Fibroblast of lung (primary cell): Measurements from ENCODE around the gene SMARCD1. TPM values are rescaled to one million over a fixed set of nuclear protein-coding genes. Genes with fewer than 3 reads are reported as not detected.

Experiments
- DNase-seq, 2 donors: peaks; one replicate each; pipeline versions ENCODE4 v3.0.0 to v3.0.0-alpha.2; 2010; ENCODE audit warnings: low read depth in 2 of 2
- H2AFZ ChIP-seq: 2 replicates; pipeline ENCODE4 v1.5.1; 2012; ENCODE audit warnings: low read length, control low read depth, inconsistent platforms
- H3K27ac ChIP-seq: 2 replicates; pipeline ENCODE4 v1.5.1; 2011; ENCODE audit warnings: low read length, control low read depth; ENCODE audit not compliant: insufficient read depth
- H3K27me3 ChIP-seq: 2 replicates; pipeline ENCODE4 v1.5.1; 2011; ENCODE audit warnings: mild to moderate bottlenecking, low read length; ENCODE audit not compliant: control insufficient read depth, insufficient read depth
- H3K36me3 ChIP-seq: 2 replicates; pipeline ENCODE4 v1.5.1; 2011; ENCODE audit warnings: low read length; ENCODE audit not compliant: control insufficient read depth, insufficient read depth
- H3K4me1 ChIP-seq: 2 replicates; pipeline ENCODE4 v1.5.1; 2011; ENCODE audit warnings: low read length; ENCODE audit not compliant: control insufficient read depth, insufficient read depth; ENCODE audit errors: extremely low read depth
- H3K4me2 ChIP-seq: 2 replicates; pipeline ENCODE4 v1.5.1; 2011; ENCODE audit warnings: low read length, control low read depth; ENCODE audit not compliant: insufficient read depth; ENCODE audit errors: extremely low read depth
- H3K4me3 ChIP-seq, 4 experiments: fragments of 200-600 bp in 1 of 4; sonication (generic) in 1 of 4; replicated peaks in 1 of 4; 2 replicates each; pipeline ENCODE4 v1.5.1; 2011 to 2016; ENCODE audit warnings: low read length in 4 of 4, low read depth in 3 of 4, mild to moderate bottlenecking in 3 of 4, control low read depth in 2 of 4, inconsistent platforms in 1 of 4, mixed read lengths in 1 of 4; ENCODE audit not compliant: insufficient read depth in 1 of 4; ENCODE audit errors: control extremely low read depth in 1 of 4
- H3K79me2 ChIP-seq: 2 replicates; pipeline ENCODE4 v1.5.1; 2012; ENCODE audit warnings: mild to moderate bottlenecking, low read length, inconsistent platforms; ENCODE audit not compliant: control insufficient read depth, insufficient read depth
- H3K9ac ChIP-seq: 2 replicates; pipeline ENCODE4 v1.5.1; 2011; ENCODE audit warnings: mild to moderate bottlenecking, low read length, control low read depth; ENCODE audit not compliant: insufficient read depth
- H3K9me3 ChIP-seq: 2 replicates; pipeline ENCODE4 v1.5.1; 2012; ENCODE audit warnings: low read depth, low read length; ENCODE audit not compliant: control insufficient read depth, insufficient read depth
- H4K20me1 ChIP-seq: 2 replicates; pipeline ENCODE4 v1.5.1; 2011; ENCODE audit warnings: low read length; ENCODE audit not compliant: control insufficient read depth, insufficient read depth; ENCODE audit errors: extremely low read depth
- EZH2 ChIP-seq: IDR thresholded peaks from 2 replicates; pipeline ENCODE4 v1.5.1; 2012; ENCODE audit warnings: low read length, control low read depth, mild to moderate bottlenecking; ENCODE audit errors: missing control alignments
- polyA plus RNA-seq, 2 donors: library from polyadenylated mRNA; depleted of rRNA in 1 of 2; stranded (reverse) in 1 of 2; unstranded in 1 of 2; fragments of >200 nt; gene quantifications; 2 replicates each; pipeline ENCODE4 v1.2.1, GENCODE V29; 2011 to 2012; ENCODE audit warnings: missing spikeins in 1 of 2
- total RNA-seq: library from RNA; depleted of rRNA; stranded (reverse); fragments of >200 nt; gene quantifications from 2 replicates; pipeline ENCODE4 v1.2.1, GENCODE V29; 2014
- TF ChIP-seq, protein P1 (sequence below), 2 donors: IDR thresholded peaks in 1 of 2; conservative IDR thresholded peaks in 1 of 2; 1 replicate in 1 of 2; 2 replicates in 1 of 2; pipeline ENCODE4 v1.5.1; 2011 to 2012; ENCODE audit warnings: low read length in 2 of 2, control low read depth in 1 of 2, inconsistent platforms in 1 of 2, low read depth in 1 of 2, mild to moderate bottlenecking in 1 of 2

Gene SMARCD1
- total and polyA plus RNA-seq, 2 donors (not counting 1 experiment from before 2014, with no cell fraction given) = 30.5 to 34.3 TPM

DNA sequence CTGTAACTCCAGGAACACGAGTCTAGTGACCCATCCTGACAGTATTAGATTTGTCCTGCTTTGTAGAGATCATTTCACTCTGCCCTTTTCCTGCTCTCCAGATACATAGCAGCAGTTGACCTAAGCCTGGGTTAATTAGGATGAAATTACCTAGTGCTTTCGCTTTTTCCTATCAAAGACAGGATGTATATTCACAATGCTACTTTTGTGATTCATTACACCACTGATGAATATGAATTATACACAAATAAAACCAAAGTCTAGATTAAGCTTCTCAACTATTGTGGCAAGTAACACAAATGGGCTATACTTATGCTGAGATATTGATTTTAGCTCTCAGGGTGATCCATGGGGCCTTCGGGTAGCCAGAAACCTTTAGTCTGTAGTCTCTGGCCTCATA lies 64.2 kb downstream of the SMARCD1 start:
- Histone ChIP-seq H3K9me3 (no peaks in the 10 kb centered on the region), H3K4me3 (no peak overlapping the region), H3K4me1 (no peaks in the 10 kb centered on the region), H3K27me3 (no peaks in the 10 kb centered on the region), H3K27ac (no peak overlapping the region), H3K36me3 (no peaks in the 10 kb centered on the region), H3K79me2 (peaks cover 2% of the 10 kb centered on the region), H3K4me2 (no peak overlapping the region), H3K9ac (no peak overlapping the region), H2AFZ (no peak overlapping the region), H4K20me1 (no peaks in the 10 kb centered on the region)
- no peak for TF ChIP-seq EZH2
- TF ChIP-seq, protein P1, sequence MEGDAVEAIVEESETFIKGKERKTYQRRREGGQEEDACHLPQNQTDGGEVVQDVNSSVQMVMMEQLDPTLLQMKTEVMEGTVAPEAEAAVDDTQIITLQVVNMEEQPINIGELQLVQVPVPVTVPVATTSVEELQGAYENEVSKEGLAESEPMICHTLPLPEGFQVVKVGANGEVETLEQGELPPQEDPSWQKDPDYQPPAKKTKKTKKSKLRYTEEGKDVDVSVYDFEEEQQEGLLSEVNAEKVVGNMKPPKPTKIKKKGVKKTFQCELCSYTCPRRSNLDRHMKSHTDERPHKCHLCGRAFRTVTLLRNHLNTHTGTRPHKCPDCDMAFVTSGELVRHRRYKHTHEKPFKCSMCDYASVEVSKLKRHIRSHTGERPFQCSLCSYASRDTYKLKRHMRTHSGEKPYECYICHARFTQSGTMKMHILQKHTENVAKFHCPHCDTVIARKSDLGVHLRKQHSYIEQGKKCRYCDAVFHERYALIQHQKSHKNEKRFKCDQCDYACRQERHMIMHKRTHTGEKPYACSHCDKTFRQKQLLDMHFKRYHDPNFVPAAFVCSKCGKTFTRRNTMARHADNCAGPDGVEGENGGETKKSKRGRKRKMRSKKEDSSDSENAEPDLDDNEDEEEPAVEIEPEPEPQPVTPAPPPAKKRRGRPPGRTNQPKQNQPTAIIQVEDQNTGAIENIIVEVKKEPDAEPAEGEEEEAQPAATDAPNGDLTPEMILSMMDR (conservative IDR thresholded peaks at IDR 0.05 in 1 of 2, IDR thresholded peaks at IDR 0.05 in 1 of 2; ENCODE audit: low read depth in 1 of 2, low read length in 2 of 2) = no peak
- no peak for DNase-seq

Other genes starting within 250 kb of the SMARCD1 start
- gene BCDIN3D, start 242.2 kb upstream of the SMARCD1 start, total RNA-seq = 4.5 and 7.2 TPM in 2 replicates
- gene BCDIN3D, start 242.2 kb upstream of the SMARCD1 start, polyA plus RNA-seq = 2.5 and 3.2 TPM in 2 replicates
- 0.50 and 3.6 TPM in 2 replicates for gene FAIM2, start 181.4 kb upstream of the SMARCD1 start, total RNA-seq
- 1.00 and 7.3 TPM in 2 replicates for gene FAIM2, start 181.4 kb upstream of the SMARCD1 start, polyA plus RNA-seq
- gene AQP2, start 134.6 kb upstream of the SMARCD1 start, total RNA-seq = not detected in 2 replicates
- not detected in 2 replicates for gene AQP2, start 134.6 kb upstream of the SMARCD1 start, polyA plus RNA-seq
- under 0.01 TPM in 1 of 2 replicates, not detected in the other for gene AQP5, start 123.5 kb upstream of the SMARCD1 start, total RNA-seq
- not detected in 2 replicates for gene AQP5, start 123.5 kb upstream of the SMARCD1 start, polyA plus RNA-seq
- under 0.01 and 0.17 TPM in 2 replicates for gene AQP6, start 112.4 kb upstream of the SMARCD1 start, total RNA-seq
- 0.06 TPM in 1 of 2 replicates, not detected in the other for gene AQP6, start 112.4 kb upstream of the SMARCD1 start, polyA plus RNA-seq
- gene RACGAP1, start 59.8 kb upstream of the SMARCD1 start, total RNA-seq = 15.2 and 38.1 TPM in 2 replicates
- 22.9 and 73.4 TPM in 2 replicates for gene RACGAP1, start 59.8 kb upstream of the SMARCD1 start, polyA plus RNA-seq
- gene ASIC1, start 27.7 kb upstream of the SMARCD1 start, total RNA-seq = 1.7 and 1.8 TPM in 2 replicates
- gene ASIC1, start 27.7 kb upstream of the SMARCD1 start, polyA plus RNA-seq = 2.6 and 3.9 TPM in 2 replicates
- gene GPD1, start 18.7 kb downstream of the SMARCD1 start, total RNA-seq = under 0.01 TPM in 1 of 2 replicates, not detected in the other
- gene GPD1, start 18.7 kb downstream of the SMARCD1 start, polyA plus RNA-seq = 0.03 TPM in 1 of 2 replicates, not detected in the other
- gene COX14, start 26.9 kb downstream of the SMARCD1 start, total RNA-seq = 39.0 and 55.3 TPM in 2 replicates
- 57.1 and 58.7 TPM in 2 replicates for gene COX14, start 26.9 kb downstream of the SMARCD1 start, polyA plus RNA-seq
- 36.7 and 51.0 TPM in 2 replicates for gene CERS5, start 82.0 kb downstream of the SMARCD1 start, total RNA-seq
- 70.3 and 74.4 TPM in 2 replicates for gene CERS5, start 82.0 kb downstream of the SMARCD1 start, polyA plus RNA-seq
- 70.6 and 171 TPM in 2 replicates for gene LIMA1, start 198.2 kb downstream of the SMARCD1 start, total RNA-seq
- gene LIMA1, start 198.2 kb downstream of the SMARCD1 start, polyA plus RNA-seq = 177 and 308 TPM in 2 replicates